A549 (cell line): ENCODE data around the gene C3orf62. TPM values are rescaled to one million over a fixed set of nuclear protein-coding genes. Genes with fewer than 3 reads are reported as not detected.

ENCODE experiments used
- ATAC-seq, 2 experiments: fragments of 200-7000 bp in 1 of 2; fragments of >200 bp in 1 of 2; cut with Nextera tagmentation in 1 of 2; cut with Tn5 transposase in 1 of 2; 3 replicates each; pipeline versions ENCODE4 v1.8.0 to v1.9.1; 2018 to 2020; ENCODE audit warnings: mild to moderate bottlenecking in 1 of 2, moderate library complexity in 1 of 2
- CTCF ChIA-PET: fragments of 300-600 bp; sonication (Branson Sonifier 250); formaldehyde crosslinking; extraction: SDS; loops from one replicate; lab custom pipeline; 2021; ENCODE audit warnings: antibody characterized with exemption, inconsistent platforms; lab: Yijun Ruan, JAX
- POLR2A ChIA-PET: fragments of 350-600 bp; formaldehyde crosslinking; extraction: SDS; loops from one replicate; lab custom pipeline; 2021; ENCODE audit warnings: antibody characterized with exemption, inconsistent platforms; lab: Yijun Ruan, JAX
- DNase-seq, 2 experiments: peaks; one replicate each; pipeline versions ENCODE4 v3.0.0 to v3.0.0-alpha.2; 2011 to 2016; ENCODE audit warnings: low read depth in 1 of 2, low spot score in 1 of 2
- FAIRE-seq: peaks from 2 replicates; lab custom pipeline; 2011; peaks lifted over from hg19 to GRCh38; lab: Jason Lieb, UNC
- H3K27ac ChIP-seq, 2 experiments: fragments of >200 bp; sonication (Bioruptor Twin); formaldehyde crosslinking; 3 replicates each; pipeline ENCODE4 v1.5.1; 2016 to 2017
- H3K4me1 ChIP-seq: fragments of >200 bp; sonication (Bioruptor Twin); formaldehyde crosslinking; 3 replicates; pipeline ENCODE4 v1.6.1; 2016
- H3K4me2 ChIP-seq: fragments of >200 bp; sonication (Bioruptor Twin); formaldehyde crosslinking; 3 replicates; pipeline ENCODE4 v1.6.1; 2016
- H3K4me3 ChIP-seq: fragments of >200 bp; sonication (Bioruptor Twin); formaldehyde crosslinking; 3 replicates; pipeline ENCODE4 v1.5.1; 2016
- H3K9me3 ChIP-seq: fragments of >200 bp; sonication (Bioruptor Twin); formaldehyde crosslinking; 3 replicates; pipeline ENCODE4 v1.6.1; 2016
- EHMT2 ChIP-seq: fragments of 200-600 bp; sonication (generic); IDR thresholded peaks from 2 replicates; pipeline ENCODE4 v1.6.1; 2016; ENCODE audit warnings: antibody characterized with exemption, low read depth, mild to moderate bottlenecking, moderate library complexity
- GATA3 ChIP-seq: IDR thresholded peaks from 2 replicates; pipeline ENCODE4 v1.6.1; 2012; ENCODE audit warnings: borderline replicate concordance
- HOXA7 ChIP-seq: fragments of 250-450 bp; sonication (Bioruptor Pico); IDR thresholded peaks from 2 replicates; pipeline ENCODE4 v1.5.0; 2020; ENCODE audit warnings: mild to moderate bottlenecking, moderate library complexity
- HOXB13 ChIP-seq: fragments of 250-450 bp; sonication (Bioruptor Pico); IDR thresholded peaks from 2 replicates; pipeline ENCODE4 v1.5.0; 2020; ENCODE audit warnings: low read depth, mild to moderate bottlenecking, moderate library complexity
- KDM1A ChIP-seq: fragments of 200-600 bp; sonication (generic); IDR thresholded peaks from 2 replicates; pipeline ENCODE4 v1.6.1; 2016; ENCODE audit warnings: low read depth, mild to moderate bottlenecking
- MAFK ChIP-seq: fragments of 450-650 bp; IDR thresholded peaks from 2 replicates; pipeline ENCODE4 v1.6.1; 2014; ENCODE audit not compliant: partially characterized antibody
- NFE2L2 ChIP-seq: fragments of 150-350 bp; conservative IDR thresholded peaks from 2 replicates; pipeline ENCODE4 v1.6.1; 2014; ENCODE audit warnings: low read length
- RAD21 ChIP-seq, 2 experiments: fragments of >200 bp in 1 of 2; sonication (Bioruptor Twin) in 1 of 2; formaldehyde crosslinking in 1 of 2; IDR thresholded peaks in 1 of 2; conservative IDR thresholded peaks in 1 of 2; 2 replicates in 1 of 2; 3 replicates in 1 of 2; pipeline ENCODE4 v1.6.1; 2012 to 2018; ENCODE audit warnings: inconsistent platforms in 1 of 2
- RCOR1 ChIP-seq: fragments of 150-350 bp; IDR thresholded peaks from 2 replicates; pipeline ENCODE4 v1.6.1; 2014; ENCODE audit warnings: antibody characterized with exemption, low read length, low read depth
- ZC3H11A ChIP-seq: fragments of 450-650 bp; IDR thresholded peaks from 2 replicates; pipeline ENCODE4 v1.6.1; 2014; ENCODE audit warnings: antibody characterized with exemption, mild to moderate bottlenecking
- ZNF302 ChIP-seq: fragments of 250-450 bp; sonication (Bioruptor Pico); IDR thresholded peaks from 2 replicates; pipeline ENCODE4 v1.9.0; 2021; ENCODE audit warnings: inconsistent platforms, mild to moderate bottlenecking, moderate library complexity
- WGBS: methylation state at CpG from one replicate; pipeline ENCODE4 v1.1.6; 2017; ENCODE audit errors: missing lambda C conversion rate; 5-methylcytosine and 5-hydroxymethylcytosine counted together
- polyA plus RNA-seq, 4 experiments: library from polyadenylated mRNA; depleted of rRNA in 3 of 4; stranded (reverse); fragments of >200 nt; fragmentation: RNase III in 1 of 4; extraction: RNeasy Plus Mini Kit Qiagen cat#74134 plus additional on column Dnase treatment in 1 of 4; gene quantifications; 2 replicates in 3 of 4; 3 replicates in 1 of 4; pipeline ENCODE4 v1.2.3, GENCODE V29; 2011 to 2017
- TF ChIP-seq, protein P1 (sequence below): fragments of 200-600 bp; sonication (generic); IDR thresholded peaks from 2 replicates; pipeline ENCODE4 v1.6.1; 2016; ENCODE audit warnings: antibody characterized with exemption, mild to moderate bottlenecking, moderate library complexity
- TF ChIP-seq, protein P2 (sequence below): fragments of 250-450 bp; sonication (Bioruptor Pico); IDR thresholded peaks from 2 replicates; pipeline ENCODE4 v1.5.0; 2020; ENCODE audit warnings: low read depth, mild to moderate bottlenecking, moderate library complexity
- TF ChIP-seq, protein P3 (sequence below): IDR thresholded peaks from 2 replicates; pipeline ENCODE4 v1.6.1; 2012
- TF ChIP-seq, protein P4 (sequence below): fragments of 250-450 bp; sonication (Bioruptor Pico); IDR thresholded peaks from 2 replicates; pipeline ENCODE4 v1.5.0; 2021; ENCODE audit warnings: mild to moderate bottlenecking, moderate library complexity, borderline replicate concordance

Gene C3orf62
- polyA plus RNA-seq, 2 of the 4 experiments (the other 2 are of a cell fraction), result 1.5 to 2.0 TPM

DNA sequence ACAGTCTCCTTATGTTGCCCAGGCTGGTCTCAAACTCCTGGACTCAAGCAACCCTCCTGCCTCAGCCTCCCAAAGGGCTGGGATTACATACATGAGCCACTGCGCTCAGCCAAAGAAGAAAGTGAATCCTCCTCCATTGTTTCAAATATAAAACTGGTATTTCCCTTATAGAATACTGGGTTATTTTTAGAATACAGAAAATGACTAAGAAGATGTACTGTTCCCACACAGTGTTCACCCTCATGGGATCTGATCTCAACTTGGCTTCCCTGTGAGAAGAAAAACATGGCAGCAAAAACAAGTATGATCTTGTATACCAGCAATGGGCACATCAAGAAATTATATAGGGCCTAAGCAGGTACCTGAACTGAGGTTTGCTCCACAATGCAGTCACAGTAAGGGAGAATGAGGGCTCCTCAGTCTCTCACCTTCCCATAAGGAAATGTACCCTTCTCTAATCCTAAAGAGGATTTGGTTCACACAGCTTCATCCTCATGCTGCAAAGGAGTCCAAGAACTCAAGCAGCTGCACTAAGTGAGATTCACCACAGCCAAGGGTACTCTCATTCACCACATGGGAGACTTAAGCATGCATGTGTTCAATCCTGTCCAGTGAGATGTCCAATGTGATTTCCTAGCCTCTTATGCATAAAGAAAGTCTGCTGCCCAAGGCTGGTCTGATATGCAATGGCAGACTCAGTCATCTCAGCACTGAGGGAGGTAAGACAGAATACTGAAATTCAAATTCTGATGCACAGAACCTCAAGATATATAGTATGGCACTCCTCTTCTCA, 37.1 kb upstream of the C3orf62 start:
- no peak for TF ChIP-seq NFE2L2
- TF ChIP-seq KDM1A, result no peak
- no peak for TF ChIP-seq EHMT2
- TF ChIP-seq MAFK, result no peak
- FAIRE-seq, result no peak
- WGBS, result 100% methylated on average over 1 of the region's 1 CpG

DNA sequence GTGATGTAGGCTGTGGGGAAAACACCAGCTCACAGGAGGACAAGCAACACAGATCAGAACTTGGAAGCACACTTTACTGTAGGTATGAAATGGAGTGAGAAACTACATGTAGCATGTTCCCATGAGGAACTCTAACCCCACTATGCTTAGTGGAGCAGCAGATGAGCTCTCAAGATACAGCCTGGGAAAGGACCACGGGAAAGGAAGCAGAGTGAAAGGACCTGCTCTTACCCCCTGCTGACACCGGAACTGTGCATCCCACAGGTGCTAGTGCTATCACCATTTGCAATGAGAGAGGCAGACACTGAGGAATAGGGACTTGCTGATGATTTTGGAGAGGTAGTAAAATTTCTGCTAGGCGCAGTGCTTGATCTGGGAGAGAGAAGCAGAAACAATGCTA, 34.3 kb upstream of the C3orf62 start:
- Histone ChIP-seq H3K4me3 (no peak overlapping the region), H3K4me2 (no peak overlapping the region), H3K4me1 (no peaks in the 10 kb centered on the region), H3K9me3 (no peaks in the 10 kb centered on the region), H3K27ac (no peak overlapping the region)
- POLR2A ChIA-PET, result no interaction called here
- DNase-seq (no peak), FAIRE-seq (no peak), ATAC-seq (no peak)
- CTCF ChIA-PET, result interaction anchor here (1.3 kb wide), 1 partner anchor 11 kb away, joined by 3 read pairs; no protein-coding TSS in a partner anchor
- WGBS, result 91% methylated on average over 3 of the region's 3 CpGs
- TF ChIP-seq EHMT2, result no peak
- TF ChIP-seq, protein P1, sequence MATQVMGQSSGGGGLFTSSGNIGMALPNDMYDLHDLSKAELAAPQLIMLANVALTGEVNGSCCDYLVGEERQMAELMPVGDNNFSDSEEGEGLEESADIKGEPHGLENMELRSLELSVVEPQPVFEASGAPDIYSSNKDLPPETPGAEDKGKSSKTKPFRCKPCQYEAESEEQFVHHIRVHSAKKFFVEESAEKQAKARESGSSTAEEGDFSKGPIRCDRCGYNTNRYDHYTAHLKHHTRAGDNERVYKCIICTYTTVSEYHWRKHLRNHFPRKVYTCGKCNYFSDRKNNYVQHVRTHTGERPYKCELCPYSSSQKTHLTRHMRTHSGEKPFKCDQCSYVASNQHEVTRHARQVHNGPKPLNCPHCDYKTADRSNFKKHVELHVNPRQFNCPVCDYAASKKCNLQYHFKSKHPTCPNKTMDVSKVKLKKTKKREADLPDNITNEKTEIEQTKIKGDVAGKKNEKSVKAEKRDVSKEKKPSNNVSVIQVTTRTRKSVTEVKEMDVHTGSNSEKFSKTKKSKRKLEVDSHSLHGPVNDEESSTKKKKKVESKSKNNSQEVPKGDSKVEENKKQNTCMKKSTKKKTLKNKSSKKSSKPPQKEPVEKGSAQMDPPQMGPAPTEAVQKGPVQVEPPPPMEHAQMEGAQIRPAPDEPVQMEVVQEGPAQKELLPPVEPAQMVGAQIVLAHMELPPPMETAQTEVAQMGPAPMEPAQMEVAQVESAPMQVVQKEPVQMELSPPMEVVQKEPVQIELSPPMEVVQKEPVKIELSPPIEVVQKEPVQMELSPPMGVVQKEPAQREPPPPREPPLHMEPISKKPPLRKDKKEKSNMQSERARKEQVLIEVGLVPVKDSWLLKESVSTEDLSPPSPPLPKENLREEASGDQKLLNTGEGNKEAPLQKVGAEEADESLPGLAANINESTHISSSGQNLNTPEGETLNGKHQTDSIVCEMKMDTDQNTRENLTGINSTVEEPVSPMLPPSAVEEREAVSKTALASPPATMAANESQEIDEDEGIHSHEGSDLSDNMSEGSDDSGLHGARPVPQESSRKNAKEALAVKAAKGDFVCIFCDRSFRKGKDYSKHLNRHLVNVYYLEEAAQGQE, result no peak
- TF ChIP-seq ZC3H11A, result no peak
- no peak for TF ChIP-seq GATA3
- TF ChIP-seq MAFK, result no peak
- TF ChIP-seq, protein P2, sequence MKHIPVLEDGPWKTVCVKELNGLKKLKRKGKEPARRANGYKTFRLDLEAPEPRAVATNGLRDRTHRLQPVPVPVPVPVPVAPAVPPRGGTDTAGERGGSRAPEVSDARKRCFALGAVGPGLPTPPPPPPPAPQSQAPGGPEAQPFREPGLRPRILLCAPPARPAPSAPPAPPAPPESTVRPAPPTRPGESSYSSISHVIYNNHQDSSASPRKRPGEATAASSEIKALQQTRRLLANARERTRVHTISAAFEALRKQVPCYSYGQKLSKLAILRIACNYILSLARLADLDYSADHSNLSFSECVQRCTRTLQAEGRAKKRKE (CRISPR knock-in tag), result no peak
- TF ChIP-seq, protein P3, sequence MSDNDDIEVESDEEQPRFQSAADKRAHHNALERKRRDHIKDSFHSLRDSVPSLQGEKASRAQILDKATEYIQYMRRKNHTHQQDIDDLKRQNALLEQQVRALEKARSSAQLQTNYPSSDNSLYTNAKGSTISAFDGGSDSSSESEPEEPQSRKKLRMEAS, result no peak
- TF ChIP-seq, protein P4, sequence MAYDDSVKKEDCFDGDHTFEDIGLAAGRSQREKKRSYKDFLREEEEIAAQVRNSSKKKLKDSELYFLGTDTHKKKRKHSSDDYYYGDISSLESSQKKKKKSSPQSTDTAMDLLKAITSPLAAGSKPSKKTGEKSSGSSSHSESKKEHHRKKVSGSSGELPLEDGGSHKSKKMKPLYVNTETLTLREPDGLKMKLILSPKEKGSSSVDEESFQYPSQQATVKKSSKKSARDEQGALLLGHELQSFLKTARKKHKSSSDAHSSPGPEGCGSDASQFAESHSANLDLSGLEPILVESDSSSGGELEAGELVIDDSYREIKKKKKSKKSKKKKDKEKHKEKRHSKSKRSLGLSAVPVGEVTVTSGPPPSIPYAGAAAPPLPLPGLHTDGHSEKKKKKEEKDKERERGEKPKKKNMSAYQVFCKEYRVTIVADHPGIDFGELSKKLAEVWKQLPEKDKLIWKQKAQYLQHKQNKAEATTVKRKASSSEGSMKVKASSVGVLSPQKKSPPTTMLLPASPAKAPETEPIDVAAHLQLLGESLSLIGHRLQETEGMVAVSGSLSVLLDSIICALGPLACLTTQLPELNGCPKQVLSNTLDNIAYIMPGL, result no peak
- TF ChIP-seq RCOR1, result no peak
- no peak for TF ChIP-seq HOXB13
- TF ChIP-seq HOXA7 (CRISPR knock-in tag), result no peak
- no peak for TF ChIP-seq RAD21 (conservative IDR thresholded peaks at IDR 0.05 in 1 of 2, IDR thresholded peaks at IDR 0.05 in 1 of 2)
- no peak for TF ChIP-seq ZNF302 (CRISPR knock-in tag)

More for the DNA sequence above, 37.1 kb upstream of the C3orf62 start:
- DNase-seq (no peak), ATAC-seq (no peak)
- no peak overlapping the region for H3K27ac ChIP-seq
- H3K4me2 ChIP-seq, result no peak overlapping the region
- no peaks in the 10 kb centered on the region for H3K4me1 ChIP-seq
- ChIA-PET POLR2A (no interaction called here), CTCF (interaction anchor here (0.6 kb wide), 2 partner anchors 13 to 36 kb away, joined by 3 read pairs; no protein-coding TSS in a partner anchor)
- no peaks in the 10 kb centered on the region for H3K9me3 ChIP-seq
- H3K4me3 ChIP-seq, result no peak overlapping the region
